ENCODE measurements around the gene SH3BP5L. TPM values are rescaled to one million over a fixed set of nuclear protein-coding genes. Genes with fewer than 3 reads are reported as not detected.

Gene SH3BP5L
- total and polyA plus RNA-seq, 2 experiments from 2014 or later: 2.8 to 26.1 TPM

DNA sequence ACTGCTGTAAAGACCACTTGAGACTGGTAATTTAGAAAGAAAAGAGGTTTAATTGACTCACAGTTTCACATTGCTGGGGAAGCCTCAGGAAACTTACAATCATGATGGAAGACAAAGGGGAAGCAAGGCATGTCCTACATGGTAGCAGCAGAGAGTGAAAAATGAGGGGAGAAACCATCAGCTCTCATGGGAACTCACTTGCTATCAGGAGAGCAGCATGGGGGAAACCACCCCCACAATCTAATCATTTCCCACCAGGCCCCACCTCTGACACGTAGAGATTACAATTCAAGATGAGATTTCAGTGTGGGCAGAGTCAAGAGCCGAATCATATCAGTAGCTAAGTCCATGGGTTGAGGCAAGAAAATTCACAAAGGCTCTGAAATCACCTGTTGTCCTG lies 46.4 kb downstream of the SH3BP5L start (continued):
- TF ChIP-seq, protein P1, sequence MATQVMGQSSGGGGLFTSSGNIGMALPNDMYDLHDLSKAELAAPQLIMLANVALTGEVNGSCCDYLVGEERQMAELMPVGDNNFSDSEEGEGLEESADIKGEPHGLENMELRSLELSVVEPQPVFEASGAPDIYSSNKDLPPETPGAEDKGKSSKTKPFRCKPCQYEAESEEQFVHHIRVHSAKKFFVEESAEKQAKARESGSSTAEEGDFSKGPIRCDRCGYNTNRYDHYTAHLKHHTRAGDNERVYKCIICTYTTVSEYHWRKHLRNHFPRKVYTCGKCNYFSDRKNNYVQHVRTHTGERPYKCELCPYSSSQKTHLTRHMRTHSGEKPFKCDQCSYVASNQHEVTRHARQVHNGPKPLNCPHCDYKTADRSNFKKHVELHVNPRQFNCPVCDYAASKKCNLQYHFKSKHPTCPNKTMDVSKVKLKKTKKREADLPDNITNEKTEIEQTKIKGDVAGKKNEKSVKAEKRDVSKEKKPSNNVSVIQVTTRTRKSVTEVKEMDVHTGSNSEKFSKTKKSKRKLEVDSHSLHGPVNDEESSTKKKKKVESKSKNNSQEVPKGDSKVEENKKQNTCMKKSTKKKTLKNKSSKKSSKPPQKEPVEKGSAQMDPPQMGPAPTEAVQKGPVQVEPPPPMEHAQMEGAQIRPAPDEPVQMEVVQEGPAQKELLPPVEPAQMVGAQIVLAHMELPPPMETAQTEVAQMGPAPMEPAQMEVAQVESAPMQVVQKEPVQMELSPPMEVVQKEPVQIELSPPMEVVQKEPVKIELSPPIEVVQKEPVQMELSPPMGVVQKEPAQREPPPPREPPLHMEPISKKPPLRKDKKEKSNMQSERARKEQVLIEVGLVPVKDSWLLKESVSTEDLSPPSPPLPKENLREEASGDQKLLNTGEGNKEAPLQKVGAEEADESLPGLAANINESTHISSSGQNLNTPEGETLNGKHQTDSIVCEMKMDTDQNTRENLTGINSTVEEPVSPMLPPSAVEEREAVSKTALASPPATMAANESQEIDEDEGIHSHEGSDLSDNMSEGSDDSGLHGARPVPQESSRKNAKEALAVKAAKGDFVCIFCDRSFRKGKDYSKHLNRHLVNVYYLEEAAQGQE (IDR thresholded peaks at IDR 0.05; ENCODE audit: unreplicated experiment): no peak
- TF ChIP-seq STAT1 (IDR thresholded peaks at IDR 0.05; ENCODE audit: unreplicated experiment) (no peak), EZH2phosphoT487 (IDR thresholded peaks at IDR 0.05; ENCODE audit: unreplicated experiment) (no peak), POLR2AphosphoS5 (IDR thresholded peaks at IDR 0.05; ENCODE audit: low read depth) (no peak)

DNA sequence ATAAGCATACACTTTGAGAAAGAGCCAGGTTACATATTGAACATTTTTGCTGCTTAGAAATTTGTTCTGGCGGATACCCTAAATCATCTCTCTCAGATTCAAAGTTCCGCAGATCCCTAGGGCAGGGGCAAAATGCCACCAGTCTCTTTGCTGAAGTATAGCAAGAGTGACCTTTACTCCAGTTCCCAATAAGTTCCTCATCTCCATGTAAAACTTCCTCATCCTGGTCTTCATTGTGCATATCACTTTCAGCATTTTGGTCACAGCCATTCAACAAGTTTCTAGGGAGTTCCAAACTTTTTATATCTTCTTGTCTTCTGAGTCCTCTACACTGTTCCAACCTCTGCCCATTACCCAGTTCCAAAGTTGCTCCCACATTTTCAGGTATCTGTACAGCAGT lies 46.8 kb downstream of the SH3BP5L start:
- peaks cover 98% of the 10 kb centered on the region for H3K9me3 Mint-ChIP-seq
- no peaks in the 10 kb centered on the region for H3K4me1 Mint-ChIP-seq
- H3K36me3 Mint-ChIP-seq (ENCODE audit: low read depth): peaks cover 34% of the 10 kb centered on the region
- Histone ChIP-seq H3K27ac (ENCODE audit: low read depth) (no peak overlapping the region), H3K36me3 (ENCODE audit: insufficient read depth) (peaks cover 5% of the 10 kb centered on the region; the same call in 1 of the 2 replicates), H3K9me2 (ENCODE audit: insufficient read depth) (no peaks in the 10 kb centered on the region), H2AFZ (no peak overlapping the region), H3K4me1 (ENCODE audit: insufficient read depth) (no peaks in the 10 kb centered on the region), H3K4me2 (no peak overlapping the region), H3K27me3 (ENCODE audit: insufficient read depth) (no peaks in the 10 kb centered on the region), H3K79me2 (replicated peaks; ENCODE audit: insufficient read depth) (no peaks in the 10 kb centered on the region), H3F3A (replicated peaks; ENCODE audit: low read depth) (no peaks in the 10 kb centered on the region), H3K4me3 (no peak overlapping the region), H4K20me1 (replicated peaks; ENCODE audit: insufficient read depth) (no peaks in the 10 kb centered on the region)
- ATAC-seq (no peak), DNase-seq (ENCODE audit: low spot score) (no peak)
- peaks cover 2% of the 10 kb centered on the region for H3K27me3 Mint-ChIP-seq (ENCODE audit: insufficient read depth, low read depth, poor library complexity)
- no peak overlapping the region for H3K4me3 Mint-ChIP-seq
- no peak overlapping the region for H3K27ac Mint-ChIP-seq
- TF ChIP-seq, protein P2, sequence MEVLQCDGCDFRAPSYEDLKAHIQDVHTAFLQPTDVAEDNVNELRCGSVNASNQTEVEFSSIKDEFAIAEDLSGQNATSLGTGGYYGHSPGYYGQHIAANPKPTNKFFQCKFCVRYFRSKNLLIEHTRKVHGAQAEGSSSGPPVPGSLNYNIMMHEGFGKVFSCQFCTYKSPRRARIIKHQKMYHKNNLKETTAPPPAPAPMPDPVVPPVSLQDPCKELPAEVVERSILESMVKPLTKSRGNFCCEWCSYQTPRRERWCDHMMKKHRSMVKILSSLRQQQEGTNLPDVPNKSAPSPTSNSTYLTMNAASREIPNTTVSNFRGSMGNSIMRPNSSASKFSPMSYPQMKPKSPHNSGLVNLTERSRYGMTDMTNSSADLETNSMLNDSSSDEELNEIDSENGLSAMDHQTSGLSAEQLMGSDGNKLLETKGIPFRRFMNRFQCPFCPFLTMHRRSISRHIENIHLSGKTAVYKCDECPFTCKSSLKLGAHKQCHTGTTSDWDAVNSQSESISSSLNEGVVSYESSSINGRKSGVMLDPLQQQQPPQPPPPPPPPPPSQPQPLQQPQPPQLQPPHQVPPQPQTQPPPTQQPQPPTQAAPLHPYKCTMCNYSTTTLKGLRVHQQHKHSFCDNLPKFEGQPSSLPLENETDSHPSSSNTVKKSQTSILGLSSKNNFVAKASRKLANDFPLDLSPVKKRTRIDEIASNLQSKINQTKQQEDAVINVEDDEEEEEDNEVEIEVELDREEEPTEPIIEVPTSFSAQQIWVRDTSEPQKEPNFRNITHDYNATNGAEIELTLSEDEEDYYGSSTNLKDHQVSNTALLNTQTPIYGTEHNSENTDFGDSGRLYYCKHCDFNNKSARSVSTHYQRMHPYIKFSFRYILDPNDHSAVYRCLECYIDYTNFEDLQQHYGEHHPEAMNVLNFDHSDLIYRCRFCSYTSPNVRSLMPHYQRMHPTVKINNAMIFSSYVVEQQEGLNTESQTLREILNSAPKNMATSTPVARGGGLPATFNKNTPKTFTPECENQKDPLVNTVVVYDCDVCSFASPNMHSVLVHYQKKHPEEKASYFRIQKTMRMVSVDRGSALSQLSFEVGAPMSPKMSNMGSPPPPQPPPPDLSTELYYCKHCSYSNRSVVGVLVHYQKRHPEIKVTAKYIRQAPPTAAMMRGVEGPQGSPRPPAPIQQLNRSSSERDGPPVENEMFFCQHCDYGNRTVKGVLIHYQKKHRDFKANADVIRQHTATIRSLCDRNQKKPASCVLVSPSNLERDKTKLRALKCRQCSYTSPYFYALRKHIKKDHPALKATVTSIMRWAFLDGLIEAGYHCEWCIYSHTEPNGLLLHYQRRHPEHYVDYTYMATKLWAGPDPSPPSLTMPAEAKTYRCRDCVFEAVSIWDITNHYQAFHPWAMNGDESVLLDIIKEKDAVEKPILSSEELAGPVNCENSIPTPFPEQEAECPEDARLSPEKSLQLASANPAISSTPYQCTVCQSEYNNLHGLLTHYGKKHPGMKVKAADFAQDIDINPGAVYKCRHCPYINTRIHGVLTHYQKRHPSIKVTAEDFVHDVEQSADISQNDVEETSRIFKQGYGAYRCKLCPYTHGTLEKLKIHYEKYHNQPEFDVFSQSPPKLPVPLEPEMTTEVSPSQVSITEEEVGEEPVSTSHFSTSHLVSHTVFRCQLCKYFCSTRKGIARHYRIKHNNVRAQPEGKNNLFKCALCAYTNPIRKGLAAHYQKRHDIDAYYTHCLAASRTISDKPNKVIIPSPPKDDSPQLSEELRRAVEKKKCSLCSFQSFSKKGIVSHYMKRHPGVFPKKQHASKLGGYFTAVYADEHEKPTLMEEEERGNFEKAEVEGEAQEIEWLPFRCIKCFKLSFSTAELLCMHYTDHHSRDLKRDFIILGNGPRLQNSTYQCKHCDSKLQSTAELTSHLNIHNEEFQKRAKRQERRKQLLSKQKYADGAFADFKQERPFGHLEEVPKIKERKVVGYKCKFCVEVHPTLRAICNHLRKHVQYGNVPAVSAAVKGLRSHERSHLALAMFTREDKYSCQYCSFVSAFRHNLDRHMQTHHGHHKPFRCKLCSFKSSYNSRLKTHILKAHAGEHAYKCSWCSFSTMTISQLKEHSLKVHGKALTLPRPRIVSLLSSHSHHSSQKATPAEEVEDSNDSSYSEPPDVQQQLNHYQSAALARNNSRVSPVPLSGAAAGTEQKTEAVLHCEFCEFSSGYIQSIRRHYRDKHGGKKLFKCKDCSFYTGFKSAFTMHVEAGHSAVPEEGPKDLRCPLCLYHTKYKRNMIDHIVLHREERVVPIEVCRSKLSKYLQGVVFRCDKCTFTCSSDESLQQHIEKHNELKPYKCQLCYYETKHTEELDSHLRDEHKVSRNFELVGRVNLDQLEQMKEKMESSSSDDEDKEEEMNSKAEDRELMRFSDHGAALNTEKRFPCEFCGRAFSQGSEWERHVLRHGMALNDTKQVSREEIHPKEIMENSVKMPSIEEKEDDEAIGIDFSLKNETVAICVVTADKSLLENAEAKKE (CRISPR knock-in tag; IDR thresholded peaks at IDR 0.05): no peak
- no peak for TF ChIP-seq POLR2AphosphoS5 (IDR thresholded peaks at IDR 0.05; ENCODE audit: low read depth)
- TF ChIP-seq NANOG (IDR thresholded peaks at IDR 0.05; ENCODE audit: borderline replicate concordance): no peak
- TF ChIP-seq, protein P3, sequence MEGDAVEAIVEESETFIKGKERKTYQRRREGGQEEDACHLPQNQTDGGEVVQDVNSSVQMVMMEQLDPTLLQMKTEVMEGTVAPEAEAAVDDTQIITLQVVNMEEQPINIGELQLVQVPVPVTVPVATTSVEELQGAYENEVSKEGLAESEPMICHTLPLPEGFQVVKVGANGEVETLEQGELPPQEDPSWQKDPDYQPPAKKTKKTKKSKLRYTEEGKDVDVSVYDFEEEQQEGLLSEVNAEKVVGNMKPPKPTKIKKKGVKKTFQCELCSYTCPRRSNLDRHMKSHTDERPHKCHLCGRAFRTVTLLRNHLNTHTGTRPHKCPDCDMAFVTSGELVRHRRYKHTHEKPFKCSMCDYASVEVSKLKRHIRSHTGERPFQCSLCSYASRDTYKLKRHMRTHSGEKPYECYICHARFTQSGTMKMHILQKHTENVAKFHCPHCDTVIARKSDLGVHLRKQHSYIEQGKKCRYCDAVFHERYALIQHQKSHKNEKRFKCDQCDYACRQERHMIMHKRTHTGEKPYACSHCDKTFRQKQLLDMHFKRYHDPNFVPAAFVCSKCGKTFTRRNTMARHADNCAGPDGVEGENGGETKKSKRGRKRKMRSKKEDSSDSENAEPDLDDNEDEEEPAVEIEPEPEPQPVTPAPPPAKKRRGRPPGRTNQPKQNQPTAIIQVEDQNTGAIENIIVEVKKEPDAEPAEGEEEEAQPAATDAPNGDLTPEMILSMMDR (conservative IDR thresholded peaks at IDR 0.05; ENCODE audit: low read depth in 2 of 2): no peak
- no peak for TF ChIP-seq JUNB (IDR thresholded peaks at IDR 0.05; ENCODE audit: unreplicated experiment)
- no peak for TF ChIP-seq EZH2phosphoT487 (IDR thresholded peaks at IDR 0.05; ENCODE audit: unreplicated experiment)
- TF ChIP-seq, protein P1 (IDR thresholded peaks at IDR 0.05; ENCODE audit: unreplicated experiment): no peak
- no peak for TF ChIP-seq EZH2 (IDR thresholded peaks at IDR 0.05; ENCODE audit: low read depth, unreplicated experiment)

All from GM23338 (cell line).